GM18507 (cell line): Measurements from ENCODE around the gene CYTL1.

Experiments used
- DNase-seq: peaks from one replicate; pipeline ENCODE4 v3.0.0; 2011; ENCODE audit warnings: low read depth; ENCODE audit not compliant: insufficient read length; ENCODE audit errors: extremely low spot score
- FAIRE-seq: peaks from 2 replicates; lab custom pipeline; 2011; peaks lifted over from hg19 to GRCh38; lab: Jason Lieb, UNC

Gene CYTL1

GRCh38 chr4:4981827-4982226, 37.4 kb downstream of the CYTL1 start:
- DNase-seq (no peak), FAIRE-seq (no peak)

GRCh38 chr4:4981427-4981826, 37.8 kb downstream of the CYTL1 start:
- DNase-seq (no peak), FAIRE-seq (no peak)

- FAIRE-seq (no peak), DNase-seq (no peak)
Measured at GRCh38 chr4:4980621-4981230, 38.5 kb downstream of the CYTL1 start.

GRCh38 chr4:4979971-4980370, 39.3 kb downstream of the CYTL1 start:
- DNase-seq: no peak
- no peak for FAIRE-seq

GRCh38 chr4:4974727-4975126, 44.5 kb downstream of the CYTL1 start:
- no peak for FAIRE-seq

GRCh38 chr4:4971796-4972195, 47.5 kb downstream of the CYTL1 start:
- DNase-seq (no peak), FAIRE-seq (no peak)

More at GRCh38 chr4:4974727-4975126, 44.5 kb downstream of the CYTL1 start:
- DNase-seq: no peak

GRCh38 chr4:4969298-4969697, 50.0 kb downstream of the CYTL1 start:
- DNase-seq: no peak
- FAIRE-seq: no peak

- DNase-seq: no peak
- FAIRE-seq: no peak
Measured at GRCh38 chr4:4968161-4968725, 51.0 kb downstream of the CYTL1 start.
